GM21515 (cell line): ENCODE measurements around the gene FBLN7.
"Not testable (repeated sequence)": the region's sequence is repeated elsewhere in the genome, so short reads cannot be mapped to it uniquely, and the experiment has no call there.

Experiments
- ATAC-seq: cut with Tn5 transposase; IDR thresholded peaks from one replicate; pipeline ENCODE4 v1.9.1; 2021; ENCODE audit not compliant: unreplicated experiment

Gene FBLN7, protein sequence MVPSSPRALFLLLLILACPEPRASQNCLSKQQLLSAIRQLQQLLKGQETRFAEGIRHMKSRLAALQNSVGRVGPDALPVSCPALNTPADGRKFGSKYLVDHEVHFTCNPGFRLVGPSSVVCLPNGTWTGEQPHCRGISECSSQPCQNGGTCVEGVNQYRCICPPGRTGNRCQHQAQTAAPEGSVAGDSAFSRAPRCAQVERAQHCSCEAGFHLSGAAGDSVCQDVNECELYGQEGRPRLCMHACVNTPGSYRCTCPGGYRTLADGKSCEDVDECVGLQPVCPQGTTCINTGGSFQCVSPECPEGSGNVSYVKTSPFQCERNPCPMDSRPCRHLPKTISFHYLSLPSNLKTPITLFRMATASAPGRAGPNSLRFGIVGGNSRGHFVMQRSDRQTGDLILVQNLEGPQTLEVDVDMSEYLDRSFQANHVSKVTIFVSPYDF

GRCh38 chr2:112138159-112139032 is at the start of gene FBLN7:
TSS of gene FBLN7 (plus strand) at chr2:112138385. CDS start at chr2:112138656, 271 bp downstream.
- no peak for ATAC-seq

DNA sequence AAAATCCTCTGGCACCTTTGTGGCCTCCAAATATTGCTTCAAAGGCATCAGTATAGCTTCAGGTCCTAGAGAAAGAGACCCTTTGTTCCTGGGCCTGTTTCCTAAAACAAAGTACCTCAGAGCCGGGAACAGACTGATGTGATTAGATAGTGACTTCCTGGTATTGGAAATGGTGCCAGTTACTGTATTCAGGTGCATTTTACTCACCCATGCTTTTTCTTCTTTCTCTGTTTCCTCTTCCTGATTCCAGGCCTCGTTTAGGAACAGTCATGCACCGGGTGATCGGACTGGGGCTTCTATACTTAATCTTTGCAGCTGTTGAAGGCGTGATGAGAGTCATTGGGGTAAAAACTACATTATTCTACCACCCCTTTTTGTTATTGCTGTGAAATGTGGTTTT is 48.8 kb upstream of the FBLN7 start:
- ATAC-seq = no peak

GRCh38 chr2:112092286-112093041 is 45.7 kb upstream of the FBLN7 start:
- ATAC-seq = no peak

DNA sequence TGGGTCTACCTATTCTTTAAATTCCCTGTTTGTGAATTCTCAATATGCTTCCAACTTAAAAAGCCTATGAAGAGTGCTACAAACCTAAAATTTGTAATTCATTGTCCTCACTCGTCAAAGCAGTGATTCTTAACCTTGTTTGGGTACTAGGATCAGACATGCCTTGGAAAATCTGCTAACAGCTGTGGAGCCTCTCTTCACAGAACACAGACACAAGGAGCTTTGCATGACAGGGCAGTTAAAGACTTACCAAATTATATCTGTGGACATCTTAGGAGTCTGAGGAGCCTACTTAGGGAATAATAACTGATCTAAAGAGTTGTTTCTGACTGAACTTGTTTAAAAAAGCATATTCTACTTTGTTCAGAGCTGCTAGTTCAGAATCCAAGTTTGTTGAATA is 45.0 kb upstream of the FBLN7 start:
- ATAC-seq = no peak

DNA sequence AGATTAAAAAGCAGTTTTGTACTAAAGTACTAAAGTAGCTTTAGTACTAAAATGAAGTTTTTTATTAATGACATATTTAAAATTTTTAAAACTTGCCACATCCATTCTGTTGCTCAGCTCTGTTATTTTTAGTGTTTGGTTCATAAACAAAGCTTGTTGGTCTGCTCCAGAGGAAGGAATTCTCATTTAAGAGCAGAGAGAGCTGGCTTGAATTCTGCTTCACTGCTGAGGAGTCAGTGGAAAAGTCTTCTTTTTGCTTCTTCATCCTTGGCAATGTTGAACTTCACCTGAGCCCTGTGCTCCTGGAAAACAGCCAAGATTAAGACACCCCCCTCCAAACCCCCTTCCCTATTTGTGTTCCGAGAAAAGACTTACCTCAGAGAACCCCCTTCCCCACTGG is 42.5 kb upstream of the FBLN7 start:
- ATAC-seq = no peak

- ATAC-seq = no peak
These were observed 42.1 kb upstream of the FBLN7 start for GRCh38 chr2:112096098-112096497.

DNA sequence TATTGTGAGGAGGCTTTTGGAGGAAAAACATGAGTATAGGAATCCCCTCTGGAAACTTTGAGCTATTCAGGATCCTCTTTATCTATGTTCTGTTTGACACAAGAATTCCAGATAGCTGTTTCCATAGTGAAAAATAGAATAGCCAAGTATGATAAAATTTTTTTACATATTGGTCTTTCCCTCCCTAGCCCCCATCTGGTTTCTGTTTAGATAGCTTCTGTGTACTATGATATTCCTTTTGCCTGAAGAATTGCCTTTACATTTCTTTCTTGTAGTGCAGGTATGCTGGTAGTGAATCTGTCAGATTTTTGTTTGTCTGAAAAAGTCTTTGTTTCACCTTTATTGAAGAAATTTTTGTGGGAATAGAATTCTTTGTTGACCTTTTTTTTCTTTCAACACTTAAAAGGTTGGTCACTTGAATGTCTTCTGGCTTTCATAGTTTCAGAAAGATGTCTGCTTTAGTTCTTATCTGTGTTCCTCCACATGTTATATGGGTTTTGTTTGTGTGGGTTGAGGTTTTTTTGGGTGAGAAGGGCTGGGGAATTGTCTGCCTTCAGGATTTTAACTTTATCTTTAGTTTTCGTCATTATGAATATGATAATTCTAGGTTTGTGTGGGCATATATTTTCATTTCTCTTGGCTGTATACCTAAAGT is 29.9 kb upstream of the FBLN7 start:
- ATAC-seq = no peak

DNA sequence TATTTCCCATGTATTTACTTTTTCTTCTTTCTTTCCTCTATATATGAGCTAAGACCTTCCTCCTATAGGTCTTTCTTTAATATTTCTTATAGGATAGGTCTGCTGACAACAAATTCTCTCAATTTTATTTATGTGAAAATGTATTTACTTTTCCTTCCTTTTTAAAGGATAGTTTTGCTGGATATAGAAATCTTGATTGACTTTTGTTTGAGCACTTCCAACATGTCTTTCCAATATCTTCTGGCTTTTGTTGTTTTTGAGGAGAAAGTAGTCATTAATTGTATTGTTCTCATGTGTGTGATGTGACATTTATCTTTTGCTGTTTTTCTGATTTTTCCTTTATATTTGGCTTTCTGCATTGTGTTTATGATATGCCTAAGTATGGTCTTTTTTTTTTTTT is 28.9 kb upstream of the FBLN7 start:
- no peak for ATAC-seq

DNA sequence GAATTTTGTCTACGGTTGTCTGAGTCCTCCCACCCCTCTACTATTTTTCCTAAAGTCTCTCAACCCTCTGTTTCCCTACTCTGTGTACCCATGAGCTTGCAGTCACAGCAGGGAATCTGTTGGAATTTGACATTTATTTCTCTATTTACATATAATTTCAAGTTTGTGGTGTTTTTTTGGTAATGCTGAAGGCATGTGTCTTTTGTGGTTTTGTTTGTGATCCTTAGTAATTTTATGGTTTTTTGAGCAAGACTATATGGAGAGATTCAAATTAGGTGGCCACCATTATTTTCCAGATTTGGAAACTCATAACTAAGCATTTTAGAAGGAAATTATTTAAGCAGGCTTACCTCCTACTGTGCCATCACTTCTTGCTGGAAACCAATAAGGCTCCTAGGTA is 27.2 kb upstream of the FBLN7 start:
- ATAC-seq = no peak

DNA sequence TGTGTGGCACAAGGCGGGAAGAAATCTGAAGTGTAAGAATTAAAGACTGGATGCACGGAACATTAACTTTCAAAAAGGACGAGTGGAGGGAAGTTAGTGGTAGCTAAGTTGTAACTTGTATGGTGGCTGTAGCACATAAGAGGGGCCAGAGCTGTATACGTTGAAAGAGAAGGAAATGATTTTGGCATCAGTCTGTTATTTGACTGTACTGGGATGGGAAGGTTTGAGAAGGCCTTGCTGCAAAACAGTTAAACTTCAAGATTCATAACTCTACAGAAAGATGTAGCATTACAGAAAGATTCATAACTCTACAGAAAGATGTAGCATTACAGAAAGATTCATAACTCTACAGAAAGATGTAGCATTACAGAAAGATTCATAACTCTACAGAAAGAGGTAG is 24.8 kb upstream of the FBLN7 start:
- not testable (repeated sequence) for ATAC-seq

DNA sequence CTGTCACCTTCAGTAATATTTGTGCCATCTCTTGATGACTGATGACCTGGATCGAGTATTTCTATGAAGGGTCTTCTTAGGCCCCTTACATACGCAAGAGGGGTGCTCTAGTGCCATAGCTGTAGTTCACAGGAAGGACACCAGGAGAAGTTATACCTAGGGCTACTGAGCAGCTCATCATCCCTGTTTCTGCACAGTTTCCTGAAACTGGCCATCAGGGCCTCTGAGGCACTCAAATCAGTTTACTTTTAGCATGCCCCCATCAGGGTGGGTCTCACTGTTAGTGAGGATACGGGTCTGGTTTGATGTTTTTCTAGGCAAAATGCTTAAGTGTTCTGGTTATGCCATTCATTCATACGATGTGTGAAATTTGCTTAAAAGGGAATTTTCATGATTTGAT is 20.0 kb upstream of the FBLN7 start:
- ATAC-seq = no peak

- no peak for ATAC-seq
These were observed 16.4 kb upstream of the FBLN7 start for GRCh38 chr2:112121682-112122254.

DNA sequence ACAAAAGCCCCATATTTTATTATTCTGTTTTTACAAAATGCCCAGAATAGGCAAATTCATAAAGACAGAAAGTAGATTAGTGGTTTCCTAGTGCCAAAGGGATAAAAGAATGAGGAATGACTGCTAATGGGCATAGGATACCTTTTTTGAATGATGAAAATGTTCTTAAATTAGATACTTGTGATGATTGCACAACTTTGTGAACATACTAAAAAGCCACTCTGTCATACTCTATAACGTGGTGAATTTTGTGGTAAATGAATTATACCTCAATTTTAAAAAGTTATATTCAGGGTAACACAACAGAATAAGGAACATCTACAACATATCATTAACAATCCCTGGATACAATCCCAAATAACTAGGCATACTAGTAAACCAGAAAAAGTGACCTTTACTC is 9.1 kb upstream of the FBLN7 start:
- ATAC-seq = no peak

DNA sequence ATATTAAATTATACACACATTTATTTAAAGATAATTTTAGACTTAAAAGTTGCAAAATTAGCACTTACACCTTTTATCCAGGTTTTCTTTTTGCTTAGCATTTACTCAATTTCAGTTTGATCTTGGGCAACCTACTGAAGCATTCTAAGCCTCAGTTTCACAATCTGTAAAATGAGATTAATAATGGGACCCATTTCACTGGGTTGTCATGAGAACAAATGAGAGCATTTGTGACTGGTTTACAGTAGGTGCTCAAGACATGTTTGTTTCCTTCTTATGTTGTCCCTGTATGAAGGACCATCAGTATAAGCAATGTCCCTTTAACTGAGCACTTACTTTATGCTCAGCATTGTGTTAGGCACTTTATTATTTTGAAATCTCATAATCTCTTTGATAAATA is 4.8 kb upstream of the FBLN7 start:
- no peak for ATAC-seq

DNA sequence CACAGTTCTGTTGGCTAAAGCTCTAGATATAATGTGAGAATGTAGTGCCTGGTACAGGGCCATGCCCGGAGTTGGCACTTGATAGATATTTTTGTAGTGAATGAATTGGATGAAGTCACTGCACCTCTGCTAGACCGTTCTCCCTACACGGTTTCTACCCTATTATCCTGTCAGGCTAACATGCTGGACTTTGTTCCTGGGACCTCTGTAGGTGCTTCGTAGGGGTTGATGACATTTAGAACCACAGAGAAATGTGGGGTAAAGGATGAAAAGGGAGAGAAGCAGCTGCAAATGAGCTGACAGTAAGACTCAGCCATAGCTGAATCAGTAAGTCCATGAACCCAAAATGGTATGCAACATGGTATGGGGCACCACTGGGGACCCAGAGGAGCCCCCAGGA is 4.1 kb upstream of the FBLN7 start:
- no peak for ATAC-seq

- no peak for ATAC-seq
These were observed 2.1 kb upstream of the FBLN7 start for GRCh38 chr2:112136096-112136495.

DNA sequence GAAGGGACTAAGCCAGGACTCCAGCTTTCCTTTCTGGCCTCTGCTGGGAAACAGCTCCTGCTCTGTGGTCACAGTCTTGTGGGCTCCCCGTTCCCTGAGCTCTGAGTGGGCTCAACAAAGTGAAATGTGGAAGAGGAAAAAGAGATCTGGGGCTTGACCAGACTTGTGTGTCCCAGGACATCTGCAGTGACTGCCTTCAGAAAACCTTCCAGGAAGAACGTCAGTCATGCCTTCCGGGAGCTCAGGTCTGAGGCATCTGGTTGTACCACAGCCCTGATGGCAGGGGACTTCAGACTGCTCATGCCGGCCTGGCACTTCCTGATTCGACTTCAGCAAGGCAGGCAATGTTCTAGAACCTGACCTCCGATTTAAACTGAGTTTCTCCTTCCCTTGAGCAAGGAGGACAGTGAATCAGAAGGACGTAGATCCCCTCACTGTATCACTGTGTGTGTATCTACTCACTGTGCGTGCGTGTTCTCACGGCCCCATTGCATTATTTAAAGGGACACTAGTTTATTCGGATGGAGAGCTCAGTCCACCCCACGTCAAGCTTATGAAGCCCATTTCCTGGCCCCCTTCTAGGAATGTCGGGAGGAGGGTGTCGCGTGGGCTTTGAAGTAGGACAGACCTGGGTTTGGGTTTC is 548 bp upstream of the FBLN7 start:
- no peak for ATAC-seq

DNA sequence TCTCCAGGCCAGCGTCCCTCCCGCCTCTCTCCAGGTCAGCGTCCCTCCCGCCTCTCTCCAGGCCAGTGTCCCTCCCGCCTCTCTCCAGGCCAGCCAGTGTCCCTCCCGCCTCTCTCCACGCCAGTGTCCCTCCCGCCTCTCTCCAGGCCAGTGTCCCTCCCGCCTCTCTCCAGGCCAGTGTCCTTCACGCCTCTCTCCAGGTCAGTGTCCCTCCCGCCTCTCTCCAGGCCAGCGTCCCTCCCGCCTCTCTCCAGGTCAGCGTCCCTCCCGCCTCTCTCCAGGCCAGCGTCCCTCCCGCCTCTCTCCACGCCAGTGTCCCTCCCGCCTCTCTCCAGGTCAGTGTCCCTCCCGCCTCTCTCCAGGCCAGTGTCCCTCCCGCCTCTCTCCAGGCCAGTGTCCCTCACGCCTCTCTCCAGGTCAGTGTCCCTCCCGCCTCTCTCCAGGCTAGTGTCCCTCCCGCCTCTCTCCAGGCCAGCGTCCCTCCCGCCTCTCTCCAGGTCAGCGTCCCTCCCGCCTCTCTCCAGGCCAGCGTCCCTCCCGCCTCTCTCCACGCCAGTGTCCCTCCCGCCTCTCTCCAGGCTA is 939 bp downstream of the FBLN7 start:
- not testable (repeated sequence) for ATAC-seq

- ATAC-seq = not testable (repeated sequence)
These were observed 1.5 kb downstream of the FBLN7 start for GRCh38 chr2:112139661-112140204.
